ENCODE data around the gene TP73.

TP73 gene

GRCh38 chr1:3651930-3652547 lies at the start of gene TP73:
TP73 (plus strand) TSS chr1:3652516; CDS start chr1:3682366, 29,850 bp downstream.
- DNase-seq = no peak

GRCh38 chr1:3603156-3603555 lies 49.2 kb upstream of the TP73 start:
- DNase-seq = no peak

GRCh38 chr1:3603571-3604467 lies 48.5 kb upstream of the TP73 start:
- no peak for DNase-seq

GRCh38 chr1:3604468-3604974 lies 47.8 kb upstream of the TP73 start:
- no peak for DNase-seq

- no peak for DNase-seq
Measured at GRCh38 chr1:3604997-3605823, 47.1 kb upstream of the TP73 start.

- no peak for DNase-seq
Measured at GRCh38 chr1:3606779-3607702, 45.3 kb upstream of the TP73 start.

- DNase-seq = no peak
Measured at GRCh38 chr1:3607703-3608065, 44.6 kb upstream of the TP73 start.

GRCh38 chr1:3608154-3608553 lies 44.2 kb upstream of the TP73 start:
- DNase-seq = no peak

- no peak for DNase-seq
Measured at GRCh38 chr1:3609016-3609768, 43.1 kb upstream of the TP73 start.

- DNase-seq = no peak
Measured at GRCh38 chr1:3609769-3610526, 42.4 kb upstream of the TP73 start.

- no peak for DNase-seq
Measured at GRCh38 chr1:3610527-3611169, 41.7 kb upstream of the TP73 start.

- DNase-seq = no peak
Measured at GRCh38 chr1:3611170-3612019, 40.9 kb upstream of the TP73 start, which contains the start of gene MEGF6. MEGF6 (minus strand) TSS chr1:3611508; CDS start chr1:3611268, 240 bp downstream.

GRCh38 chr1:3612123-3612522 lies 40.2 kb upstream of the TP73 start:
- no peak for DNase-seq

GRCh38 chr1:3614755-3615742 lies 37.3 kb upstream of the TP73 start:
- DNase-seq = no peak

- no peak for DNase-seq
Measured at GRCh38 chr1:3616861-3617260, 35.5 kb upstream of the TP73 start.

GRCh38 chr1:3617806-3618345 lies 34.4 kb upstream of the TP73 start:
- DNase-seq = no peak

GRCh38 chr1:3618531-3618880 lies 33.8 kb upstream of the TP73 start:
- no peak for DNase-seq
